GM20431 (cell line): ENCODE measurements around the gene FN3K.

Source experiments
- in situ Hi-C: fragments of 300-500 bp; cut with MseI, MboI; formaldehyde crosslinking; loops from one replicate; pipeline ENCODE4 v1.15.0; 2020; ENCODE audit warnings: low sequenced_read_pairs; ENCODE audit not compliant: unreplicated experiment

Gene FN3K

DNA sequence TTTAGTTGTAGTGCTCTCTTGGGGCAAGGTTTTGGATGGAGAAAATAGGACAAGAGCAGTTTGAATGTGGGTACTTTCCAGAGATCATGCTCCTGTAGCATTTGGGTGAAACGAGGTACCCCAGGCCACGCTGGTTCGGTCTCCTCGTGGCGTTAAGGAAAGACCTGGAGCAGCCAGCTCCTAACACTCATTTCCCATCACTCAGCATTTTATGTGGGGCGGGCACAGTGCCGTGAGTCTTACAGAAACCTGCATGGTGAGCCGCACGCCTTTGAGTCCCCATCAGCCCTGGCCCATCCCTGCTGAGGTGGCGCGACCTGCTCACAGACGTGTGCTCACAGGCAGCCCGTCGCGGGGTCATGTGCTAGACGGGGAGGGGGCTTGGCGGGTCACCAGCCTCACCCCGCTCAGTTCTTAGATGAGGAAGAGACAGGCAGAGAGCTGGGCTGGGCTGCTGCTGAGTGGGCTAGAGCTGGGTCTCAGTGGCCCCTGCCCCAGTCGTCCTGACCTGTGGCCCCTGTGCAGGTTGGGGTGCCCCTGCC is 53.7 kb downstream of the FN3K start:
- in situ Hi-C loops, result loop anchor here (10.0 kb wide), 1 partner anchor 136 kb away; no protein-coding TSS in a partner anchor

DNA sequence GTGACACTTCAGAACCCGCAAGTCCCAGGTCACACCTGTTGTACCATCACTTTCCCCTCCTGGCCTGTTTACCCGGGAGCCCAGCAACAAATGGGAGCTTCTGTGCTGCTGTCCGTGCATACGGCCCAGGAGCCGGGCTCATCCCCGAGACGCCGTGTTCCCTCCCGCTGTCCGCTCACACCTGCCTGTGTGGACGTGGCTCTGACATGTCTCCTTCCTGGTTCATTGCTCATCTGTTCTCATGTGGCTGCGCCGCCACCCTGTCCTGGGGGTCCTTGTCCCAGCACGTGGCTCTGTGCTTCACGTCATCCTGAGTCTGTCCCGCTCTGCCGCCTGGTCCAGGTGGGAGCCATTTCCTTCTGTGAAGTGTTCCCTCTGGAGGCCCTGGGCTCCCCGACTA is 54.4 kb downstream of the FN3K start:
- in situ Hi-C loops, result loop anchor here (10.0 kb wide), 1 partner anchor 135 kb away; no protein-coding TSS in a partner anchor

- in situ Hi-C loops, result no loop called here
These were observed 55.0 kb downstream of the FN3K start for GRCh38 chr17:82790391-82790790.

DNA sequence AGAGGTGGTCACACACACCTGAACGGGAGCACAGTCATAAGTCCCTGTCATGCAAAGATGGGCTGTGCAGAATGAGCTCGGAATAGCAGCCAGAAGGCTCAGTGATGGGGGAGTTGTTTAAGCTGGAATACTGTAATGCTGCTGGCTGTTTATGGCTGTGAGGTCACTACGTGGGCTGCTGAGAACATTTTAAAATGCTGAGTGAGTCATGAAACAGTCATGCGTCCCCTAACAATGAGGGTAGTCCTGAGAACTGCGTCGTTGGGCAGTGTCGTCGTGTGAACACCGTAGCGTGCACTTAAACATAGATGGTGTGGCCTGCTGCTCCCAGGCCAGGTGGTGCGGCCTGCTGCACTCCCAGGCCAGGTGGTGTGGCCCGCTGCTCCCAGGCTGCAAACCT is 56.1 kb downstream of the FN3K start:
- in situ Hi-C loops, result no loop called here

DNA sequence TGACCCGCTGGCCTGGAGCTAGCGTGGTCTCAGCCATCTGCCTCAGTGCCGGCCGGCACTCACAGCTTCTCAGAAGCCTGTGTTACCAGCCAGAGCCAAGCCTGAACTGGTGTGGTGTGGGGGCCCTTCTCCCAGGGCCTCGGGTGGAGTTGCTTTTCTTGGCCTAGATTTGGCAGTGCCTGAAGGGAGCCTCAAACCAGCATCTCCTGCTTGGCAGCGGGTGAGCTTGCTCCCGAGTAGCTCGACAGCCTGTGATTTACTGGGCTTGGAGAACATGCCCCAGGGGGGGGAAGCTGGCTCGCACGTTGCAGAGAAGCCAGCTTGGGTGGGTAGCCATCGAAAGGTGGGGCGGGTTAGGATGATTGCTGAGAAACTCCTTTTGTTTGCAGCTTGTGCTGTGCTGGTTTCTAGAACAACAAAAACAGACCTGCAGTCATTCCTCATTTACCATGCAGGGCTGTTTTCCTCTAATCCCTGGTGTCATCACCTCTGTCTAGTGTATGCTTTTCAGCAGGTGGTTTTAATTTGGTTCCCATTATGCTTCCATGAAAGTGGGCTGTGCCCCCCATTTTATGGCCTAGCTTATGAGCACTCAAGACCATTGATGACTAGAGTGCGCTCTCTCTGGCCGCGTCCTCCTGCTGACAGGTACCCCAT is 58.7 kb downstream of the FN3K start:
- in situ Hi-C loops, result no loop called here

DNA sequence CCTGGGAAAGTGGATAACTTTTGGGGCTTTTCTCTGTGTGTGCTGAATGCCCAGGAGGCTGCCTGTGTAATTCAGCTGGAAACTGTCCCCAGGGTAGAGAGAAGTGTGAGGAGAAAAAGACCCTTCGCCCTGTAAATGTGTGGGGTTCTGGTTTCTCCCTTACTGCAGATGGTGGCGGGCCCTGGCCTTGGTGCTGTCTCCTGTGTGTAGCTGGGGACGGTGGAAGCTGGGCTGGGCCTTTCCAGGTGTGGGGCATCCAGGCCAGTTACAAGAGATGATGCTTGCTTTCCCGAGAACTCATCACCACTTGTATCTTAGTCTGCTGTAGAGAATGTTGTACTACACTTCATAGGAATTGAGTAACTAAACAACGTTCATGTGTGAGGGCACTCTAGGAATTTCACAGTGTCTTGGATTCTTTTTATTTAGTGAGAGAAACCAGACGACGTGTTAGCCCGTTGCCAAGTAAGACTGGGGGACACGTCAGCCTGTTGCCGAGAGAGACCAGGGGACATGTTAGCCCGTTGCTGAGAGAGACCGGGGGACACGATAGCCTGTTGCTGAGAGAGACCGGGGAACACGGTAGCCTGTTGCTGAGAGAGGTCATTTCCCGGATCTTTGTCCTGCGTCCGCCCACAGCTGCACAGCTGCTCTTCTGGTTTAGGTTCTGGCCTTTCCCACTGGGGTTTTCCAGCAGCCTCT is 59.5 kb downstream of the FN3K start:
- in situ Hi-C loops, result no loop called here

- in situ Hi-C loops, result no loop called here
These were observed 60.2 kb downstream of the FN3K start for GRCh38 chr17:82795615-82796014.

DNA sequence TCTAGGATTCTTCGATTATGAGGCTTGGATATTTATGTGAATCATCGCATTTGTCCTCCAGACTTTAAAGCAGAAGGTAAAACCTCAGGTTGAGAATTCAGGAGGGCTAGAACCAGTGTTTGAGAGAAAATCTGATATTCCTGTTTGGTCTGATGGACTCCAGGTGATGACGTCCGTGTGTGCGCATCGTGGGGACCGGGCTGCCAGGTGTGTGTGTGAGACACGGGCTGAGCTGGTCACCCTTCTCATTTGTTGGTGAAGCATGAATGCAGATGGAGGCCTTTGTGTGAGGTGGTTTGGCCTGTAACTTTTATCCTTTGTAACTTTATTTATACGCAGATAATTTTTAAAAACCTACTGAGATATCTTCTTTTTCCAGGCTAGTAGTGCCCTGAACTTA is 61.6 kb downstream of the FN3K start:
- in situ Hi-C loops, result no loop called here

GRCh38 chr17:82798752-82799151 is 63.3 kb downstream of the FN3K start:
- in situ Hi-C loops, result no loop called here

GRCh38 chr17:82799591-82799990 is 64.2 kb downstream of the FN3K start:
- in situ Hi-C loops, result no loop called here
